ENCODE measurements around the gene KIF7. TPM values are rescaled to one million over a fixed set of nuclear protein-coding genes. Genes with fewer than 3 reads are reported as not detected.
A peak's percentile ranks its signal among the peaks of the same experiment; 100 is the strongest.

The KIF7 gene
- total and polyA plus RNA-seq, 2 of the 8 experiments (the other 6 are each of a cell fraction or from before 2014, with no cell fraction given) = 4.9 to 14.0 TPM

DNA sequence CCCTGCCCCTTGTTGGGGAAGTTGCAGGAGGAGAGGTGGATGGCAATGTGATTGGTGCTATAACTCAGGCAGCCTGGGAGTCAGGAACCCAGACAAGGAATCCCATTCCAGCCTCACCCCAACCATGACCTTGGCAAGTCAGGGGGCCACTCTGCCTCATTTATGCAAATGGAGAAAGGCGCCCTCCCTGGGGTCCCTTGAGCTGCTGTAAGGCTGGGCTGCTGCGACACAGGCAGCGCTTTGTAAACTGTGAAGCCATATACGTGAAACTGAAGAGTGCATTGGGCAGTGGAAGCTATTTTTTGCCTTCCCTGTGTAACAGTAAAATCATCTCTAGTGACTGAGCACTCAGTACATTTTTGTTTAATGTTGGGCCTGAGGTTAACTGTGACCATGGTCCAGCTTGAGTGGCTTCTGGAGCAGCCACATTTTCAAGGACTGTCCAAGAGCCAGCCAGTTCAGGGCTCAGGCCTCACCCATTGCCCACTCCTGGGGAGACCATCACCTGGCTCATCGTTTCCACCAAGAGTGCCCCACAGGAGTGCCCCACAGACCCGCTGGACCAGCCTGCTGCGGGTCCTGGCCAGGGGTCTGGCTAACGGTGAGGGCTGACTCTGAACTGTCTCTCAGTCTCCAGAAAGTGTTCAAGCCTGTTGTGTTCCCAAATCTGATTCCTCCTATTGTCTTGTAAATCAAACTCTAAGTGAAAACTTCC, 27.9 kb downstream of the KIF7 start:
- ChIA-PET CTCF (ENCODE audit: partially characterized antibody) (no interaction called here), POLR2A (ENCODE audit: partially characterized antibody) (interaction anchor here (1.1 to 1.2 kb wide), 2 partner anchors 11 to 20 kb away, joined by 3 to 5 read pairs; no protein-coding TSS in a partner anchor)
- Histone ChIP-seq H3K23ac (ENCODE audit: insufficient read length) (no peak overlapping the region), H3K4ac (replicated peaks; ENCODE audit: insufficient read length, low read depth, low read length) (no peak overlapping the region), H3K27me3 (replicated peaks in 1 of 4; ENCODE audit: control insufficient read depth in 3 of 4, extremely low read depth in 1 of 4, insufficient read depth in 3 of 4, low read length in 3 of 4) (no peaks in the 10 kb centered on the region; a peak in 1 of 7 replicates), H2AK5ac (ENCODE audit: low read depth, low read length) (no peak overlapping the region), H3K23me2 (ENCODE audit: low read depth, low read length) (no peaks in the 10 kb centered on the region), H2BK15ac (ENCODE audit: low read length) (no peak overlapping the region), H2BK120ac (replicated peaks; ENCODE audit: low read depth, low read length) (no peak overlapping the region), H4K5ac (ENCODE audit: insufficient read length, low read depth, low read length) (no peak overlapping the region), H3K79me1 (ENCODE audit: low read depth, low read length) (peaks cover 3% of the 10 kb centered on the region; the same call in 1 of the 2 replicates), H3K14ac (ENCODE audit: insufficient read length) (no peak overlapping the region), H2BK5ac (ENCODE audit: low read depth, low read length) (no peak overlapping the region), H3K4me3 (ENCODE audit: extremely low read depth in 1 of 4, insufficient read depth in 2 of 4, low read depth in 3 of 4, low read length in 4 of 4) (no peak overlapping the region), H4K8ac (ENCODE audit: extremely low read depth, insufficient read depth, low read length) (no peak overlapping the region), H3K27ac (ENCODE audit: low read depth, low read length) (no peak overlapping the region), H4K20me1 (replicated peaks in 1 of 2; ENCODE audit: control insufficient read depth in 1 of 2, insufficient read depth in 2 of 2, low read length in 2 of 2) (peaks cover 8 to 32% of the 10 kb centered on the region in 2 experiments), H4K91ac (replicated peaks; ENCODE audit: insufficient read length, low read length) (no peak overlapping the region), H3K4me1 (replicated peaks in 1 of 4; ENCODE audit: control insufficient read depth in 3 of 4, insufficient read depth in 4 of 4, low read length in 3 of 4) (no peaks in the 10 kb centered on the region), H3K4me2 (ENCODE audit: insufficient read depth in 1 of 2, low read depth in 2 of 2, low read length in 2 of 2) (no peak overlapping the region), H3K9me3 (ENCODE audit: insufficient read depth in 2 of 2, low read depth in 1 of 2, low read length in 1 of 2) (peaks cover 0 to 14% of the 10 kb centered on the region in 2 experiments; a peak in 1 of 4 replicates), H3K18ac (ENCODE audit: extremely low read depth, low read length) (no peak overlapping the region), H3K79me2 (ENCODE audit: control insufficient read depth in 1 of 2, insufficient read depth in 2 of 2, low read length in 2 of 2) (no peaks in the 10 kb centered on the region), H2AFZ (ENCODE audit: low read length) (no peak overlapping the region), H3K56ac (replicated peaks; ENCODE audit: insufficient read length, low read depth, low read length) (no peak overlapping the region), H2BK20ac (ENCODE audit: low read length) (no peak overlapping the region), H2BK12ac (ENCODE audit: low read depth, low read length) (no peak overlapping the region), H3K9ac (replicated peaks in 1 of 4; ENCODE audit: extremely low read depth in 1 of 4, low read depth in 3 of 4, low read length in 3 of 4) (no peak overlapping the region), H3K36me3 (ENCODE audit: control insufficient read depth in 2 of 4, insufficient read depth in 4 of 4, low read length in 3 of 4) (peaks cover 60 to 100% (median 91%) of the 10 kb centered on the region in 4 experiments)
- FAIRE-seq (no peak), DNase-seq (ENCODE audit: low read depth in 1 of 2, low spot score in 2 of 2) (no peak)
- WGBS, 2 experiments (ENCODE audit: extremely low coverage in 1 of 2, insufficient coverage in 1 of 2, insufficient read length in 1 of 2, insufficient replicate concordance in 2 of 2, low coverage in 1 of 2, low lambda C conversion rate in 2 of 2, missing lambda C conversion rate in 1 of 2) = 96% methylated on average over 8 of the region's 8 CpGs; no CpG with 5 or more reads in 1 of the 2 experiments
- TF ChIP-seq, protein P1, sequence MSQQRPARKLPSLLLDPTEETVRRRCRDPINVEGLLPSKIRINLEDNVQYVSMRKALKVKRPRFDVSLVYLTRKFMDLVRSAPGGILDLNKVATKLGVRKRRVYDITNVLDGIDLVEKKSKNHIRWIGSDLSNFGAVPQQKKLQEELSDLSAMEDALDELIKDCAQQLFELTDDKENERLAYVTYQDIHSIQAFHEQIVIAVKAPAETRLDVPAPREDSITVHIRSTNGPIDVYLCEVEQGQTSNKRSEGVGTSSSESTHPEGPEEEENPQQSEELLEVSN (IDR thresholded peaks at IDR 0.05) = no peak
- no peak for TF ChIP-seq GTF2F1 (IDR thresholded peaks at IDR 0.05; ENCODE audit: borderline replicate concordance, low read depth, low read length)
- TF ChIP-seq CREB1 (IDR thresholded peaks at IDR 0.05) = no peak
- no peak for TF ChIP-seq CHD2 (IDR thresholded peaks at IDR 0.05; ENCODE audit: low read length)
- peak in 1 of 2 experiments; percentile 55; a peak in 1 of 3 replicates for TF ChIP-seq POLR2A (IDR thresholded peaks at IDR 0.05; ENCODE audit: control extremely low read depth in 1 of 2, low read depth in 2 of 2, low read length in 2 of 2)
- no peak for TF ChIP-seq BCL11A (IDR thresholded peaks at IDR 0.05; ENCODE audit: low read depth in 2 of 2, low read length in 2 of 2)
- TF ChIP-seq, protein P2, sequence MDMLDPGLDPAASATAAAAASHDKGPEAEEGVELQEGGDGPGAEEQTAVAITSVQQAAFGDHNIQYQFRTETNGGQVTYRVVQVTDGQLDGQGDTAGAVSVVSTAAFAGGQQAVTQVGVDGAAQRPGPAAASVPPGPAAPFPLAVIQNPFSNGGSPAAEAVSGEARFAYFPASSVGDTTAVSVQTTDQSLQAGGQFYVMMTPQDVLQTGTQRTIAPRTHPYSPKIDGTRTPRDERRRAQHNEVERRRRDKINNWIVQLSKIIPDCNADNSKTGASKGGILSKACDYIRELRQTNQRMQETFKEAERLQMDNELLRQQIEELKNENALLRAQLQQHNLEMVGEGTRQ (IDR thresholded peaks at IDR 0.05; ENCODE audit: low read length) = no peak
